ENCODE results near the gene CMTM7. TPM values are rescaled to one million over a fixed set of nuclear protein-coding genes. Genes with fewer than 3 reads are reported as not detected.

The CMTM7 gene
- total RNA-seq, 1 experiment from 2014 or later: 62.6 TPM

DNA sequence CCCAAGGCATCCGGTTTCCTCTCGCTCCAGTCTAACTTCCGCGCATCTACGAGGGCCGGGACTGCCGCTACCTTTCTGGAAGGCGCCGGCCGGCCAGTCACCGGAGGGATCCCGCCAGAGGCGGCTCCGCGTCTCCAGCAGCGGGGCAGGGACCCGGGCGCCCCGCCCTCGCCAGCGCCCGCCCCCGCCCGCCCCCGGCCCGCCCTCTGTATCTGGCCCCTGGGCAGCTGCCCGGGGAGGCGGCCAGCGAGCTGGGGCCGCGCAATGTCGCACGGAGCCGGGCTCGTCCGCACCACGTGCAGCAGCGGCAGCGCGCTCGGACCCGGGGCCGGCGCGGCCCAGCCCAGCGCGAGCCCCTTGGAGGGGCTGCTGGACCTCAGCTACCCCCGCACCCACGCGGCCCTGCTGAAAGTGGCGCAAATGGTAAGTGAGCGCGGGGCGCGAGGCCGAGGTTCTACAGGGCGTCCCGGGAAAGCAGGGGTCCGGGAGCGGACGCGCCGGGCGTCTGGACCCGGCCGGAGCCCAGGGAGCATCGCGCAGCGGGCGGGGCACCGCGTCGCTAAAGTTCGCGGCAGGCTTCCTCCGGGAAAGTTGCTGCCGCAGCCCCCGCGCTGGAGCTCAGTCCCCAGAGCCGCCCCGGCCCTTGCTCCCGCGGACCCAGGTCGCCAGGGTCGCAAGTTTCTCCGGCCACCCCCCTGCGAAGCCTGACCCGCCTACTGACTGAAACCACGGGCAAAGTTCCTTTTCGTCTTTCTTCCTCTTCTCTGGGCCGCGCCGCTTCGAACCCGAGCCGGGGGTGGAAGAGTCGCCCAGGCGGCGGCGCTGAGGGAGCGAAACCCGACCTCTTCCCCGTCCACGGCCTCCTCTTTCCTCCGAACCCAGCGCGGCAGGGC lies at the start of gene CMTM7 (continued):
- TF ChIP-seq YY1 (IDR thresholded peaks at IDR 0.05; ENCODE audit: extremely low read depth, insufficient replicate concordance, low read depth, low read length): peak; percentile 37
- no peak for TF ChIP-seq CEBPB (IDR thresholded peaks at IDR 0.05; ENCODE audit: low read depth)
- TF ChIP-seq SRF (IDR thresholded peaks at IDR 0.05; ENCODE audit: low read depth): no peak
- TF ChIP-seq ZNF274 (IDR thresholded peaks at IDR 0.05; ENCODE audit: low read depth, low read length): no peak
- TF ChIP-seq ELF1 (IDR thresholded peaks at IDR 0.05; ENCODE audit: borderline replicate concordance, low read depth): no peak

DNA sequence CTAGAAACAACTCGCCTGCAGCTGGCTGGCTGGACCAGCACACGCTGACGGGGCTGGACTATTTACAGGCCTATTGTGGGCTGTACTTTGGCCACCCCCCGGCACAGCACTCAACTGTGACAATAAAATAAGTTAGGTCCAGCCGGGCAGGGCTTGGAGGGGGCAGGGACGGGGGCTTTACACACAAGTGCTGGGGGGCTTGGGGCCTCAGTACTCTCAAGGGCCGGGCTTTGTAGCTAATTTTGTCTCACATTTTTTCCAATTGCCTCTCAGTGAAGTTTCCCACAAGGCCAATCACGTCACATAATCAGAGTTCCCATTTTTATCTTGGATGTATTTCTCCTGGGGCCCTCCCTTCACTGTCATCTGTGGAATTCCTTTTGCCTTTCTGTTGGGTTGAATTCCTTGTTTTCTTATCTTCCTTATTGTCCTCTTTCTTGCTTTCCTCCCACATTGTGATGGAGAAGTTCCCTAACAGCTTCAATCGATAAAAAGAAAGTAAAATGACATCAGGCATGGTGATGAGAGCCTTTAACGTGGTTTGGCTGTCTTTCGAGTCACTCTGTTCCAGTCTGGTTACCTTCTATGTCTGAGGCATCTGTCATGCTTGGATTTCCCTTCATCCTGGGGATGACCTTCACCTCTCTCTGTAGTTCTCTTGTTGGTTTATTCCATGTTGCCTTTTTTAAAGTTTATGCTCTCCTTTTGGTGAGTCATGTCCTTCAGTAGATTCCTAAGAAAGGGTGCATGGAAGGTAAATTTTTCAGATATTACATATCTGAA lies 44.1 kb upstream of the CMTM7 start:
- H3K36me3 ChIP-seq (ENCODE audit: control insufficient read depth in 1 of 2, insufficient read depth in 2 of 2, low read length in 2 of 2): no peaks in the 10 kb centered on the region
- H3K9ac ChIP-seq (ENCODE audit: low read length): no peak overlapping the region
- H2AFZ ChIP-seq (ENCODE audit: low read depth, low read length, poor library complexity, severe bottlenecking): no peak overlapping the region
- ChIA-PET POLR2A (no interaction called here), RAD21 (ENCODE audit: low non-redundant PET in 1 of 2, low total read pairs in 2 of 2, uncharacterized antibody in 2 of 2, unreplicated experiment in 2 of 2) (no interaction called here), CTCF (no interaction called here)
- H3K4me2 ChIP-seq (ENCODE audit: low read length): no peak overlapping the region
- TF ChIP-seq YY1 (IDR thresholded peaks at IDR 0.05; ENCODE audit: extremely low read depth, insufficient replicate concordance, low read depth, low read length) (no peak), FOSL1 (IDR thresholded peaks at IDR 0.05; ENCODE audit: low read depth) (no peak), SIN3A (IDR thresholded peaks at IDR 0.05; ENCODE audit: low read depth) (no peak), CBX3 (IDR thresholded peaks at IDR 0.05; ENCODE audit: low read depth) (no peak), EZH2phosphoT487 (IDR thresholded peaks at IDR 0.05; ENCODE audit: borderline replicate concordance) (no peak), POLR2AphosphoS5 (IDR thresholded peaks at IDR 0.05; ENCODE audit: low read depth, low read length) (no peak), ZFX (IDR thresholded peaks at IDR 0.05) (no peak), ELF1 (IDR thresholded peaks at IDR 0.05; ENCODE audit: borderline replicate concordance, low read depth) (no peak), EGR1 (IDR thresholded peaks at IDR 0.05; ENCODE audit: low read depth) (no peak), EZH2 (IDR thresholded peaks at IDR 0.05) (no peak), SP1 (IDR thresholded peaks at IDR 0.05; ENCODE audit: low read depth) (no peak)
- TF ChIP-seq, protein P1, sequence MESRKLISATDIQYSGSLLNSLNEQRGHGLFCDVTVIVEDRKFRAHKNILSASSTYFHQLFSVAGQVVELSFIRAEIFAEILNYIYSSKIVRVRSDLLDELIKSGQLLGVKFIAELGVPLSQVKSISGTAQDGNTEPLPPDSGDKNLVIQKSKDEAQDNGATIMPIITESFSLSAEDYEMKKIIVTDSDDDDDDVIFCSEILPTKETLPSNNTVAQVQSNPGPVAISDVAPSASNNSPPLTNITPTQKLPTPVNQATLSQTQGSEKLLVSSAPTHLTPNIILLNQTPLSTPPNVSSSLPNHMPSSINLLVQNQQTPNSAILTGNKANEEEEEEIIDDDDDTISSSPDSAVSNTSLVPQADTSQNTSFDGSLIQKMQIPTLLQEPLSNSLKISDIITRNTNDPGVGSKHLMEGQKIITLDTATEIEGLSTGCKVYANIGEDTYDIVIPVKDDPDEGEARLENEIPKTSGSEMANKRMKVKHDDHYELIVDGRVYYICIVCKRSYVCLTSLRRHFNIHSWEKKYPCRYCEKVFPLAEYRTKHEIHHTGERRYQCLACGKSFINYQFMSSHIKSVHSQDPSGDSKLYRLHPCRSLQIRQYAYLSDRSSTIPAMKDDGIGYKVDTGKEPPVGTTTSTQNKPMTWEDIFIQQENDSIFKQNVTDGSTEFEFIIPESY (IDR thresholded peaks at IDR 0.05; ENCODE audit: extremely low read depth, insufficient replicate concordance, low read length): no peak
- H3K4me3 ChIP-seq (replicated peaks in 1 of 2; ENCODE audit: low read depth in 1 of 2, low read length in 2 of 2): no peak overlapping the region
- no TSS peak for BruUV-seq (replicated peaks)
- ATAC-seq (no peak), DNase-seq (ENCODE audit: low read depth, low spot score) (no peak)
- H3K27me3 ChIP-seq (ENCODE audit: insufficient read depth, low read length): no peaks in the 10 kb centered on the region
- no peak overlapping the region for H3K27ac ChIP-seq (ENCODE audit: low read depth, low read length)
- H4K20me1 ChIP-seq (ENCODE audit: insufficient read depth): no peaks in the 10 kb centered on the region
- intact Hi-C loops (cut with micrococcal nuclease): no loop called here
- no peaks in the 10 kb centered on the region for H3K9me3 ChIP-seq (ENCODE audit: control insufficient read depth in 1 of 2, insufficient read depth in 1 of 2, low read depth in 1 of 2, low read length in 2 of 2)
- no peaks in the 10 kb centered on the region for H3K9me2 ChIP-seq (ENCODE audit: insufficient read depth)
- H3K79me2 ChIP-seq (ENCODE audit: insufficient read depth, low read length): peaks cover 3% of the 10 kb centered on the region; the same call in 1 of the 2 replicates
- H3K4me1 ChIP-seq (ENCODE audit: control insufficient read depth in 1 of 2, insufficient read depth in 2 of 2, low read length in 2 of 2): peaks cover 0 to 5% of the 10 kb centered on the region in 2 experiments; a peak in 1 of 4 replicates

Data from HCT116 (cell line).